ENCODE results near the gene FAM171A2. TPM values are rescaled to one million over a fixed set of nuclear protein-coding genes. Genes with fewer than 3 reads are reported as not detected.
"Not testable (repeated sequence)": the region's sequence is repeated elsewhere in the genome, so short reads cannot be mapped to it uniquely, and the experiment has no call there.

Gene FAM171A2
- total RNA-seq, 2 experiments from 2014 or later: 0.19 to 0.36 TPM

DNA sequence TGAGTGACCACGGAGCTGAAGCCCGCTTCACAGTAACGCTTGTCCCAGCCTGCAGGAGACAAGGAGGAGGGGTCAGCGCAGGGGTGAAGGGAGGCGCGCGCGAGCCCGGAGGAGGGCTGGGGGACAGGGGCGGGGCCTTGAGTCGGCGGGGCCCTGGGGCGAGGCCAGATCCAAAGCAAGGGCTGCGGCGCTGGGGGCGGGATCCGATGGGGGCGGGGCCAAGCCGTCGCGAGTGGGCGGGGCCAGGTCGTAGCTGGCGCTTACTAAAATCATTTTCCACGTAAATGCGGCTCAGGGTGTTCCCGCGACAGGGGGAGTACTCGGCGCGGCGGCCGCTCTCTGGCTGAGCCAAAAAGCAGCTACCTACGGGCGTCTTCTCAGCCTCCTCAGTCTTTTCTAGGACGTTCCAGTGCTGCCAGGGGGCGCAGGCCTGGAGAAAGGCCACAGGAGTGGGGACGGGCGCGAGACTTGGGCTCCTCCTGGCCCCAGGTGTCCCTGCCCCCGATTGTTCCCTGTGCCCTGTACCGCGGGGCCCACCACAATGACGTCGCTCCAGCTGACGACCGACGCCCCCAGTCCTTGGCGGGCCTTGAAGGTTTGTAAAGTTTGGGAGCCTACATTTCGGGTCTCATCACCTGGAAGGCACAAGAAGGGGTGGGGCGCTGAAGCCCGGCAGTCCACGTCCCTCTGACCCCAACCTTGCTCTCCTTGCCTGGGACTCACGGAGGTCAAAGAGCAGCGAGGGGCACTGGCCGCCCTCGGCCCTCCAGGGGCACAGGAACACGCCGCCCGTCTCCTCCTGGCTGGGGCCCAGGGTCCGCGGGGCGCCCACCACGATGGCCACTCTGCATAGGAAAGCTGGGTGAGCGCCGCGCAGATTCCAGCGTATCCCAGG lies 21.9 kb upstream of the FAM171A2 start:
- CTCF ChIA-PET: interaction anchor here (1.2 to 1.3 kb wide), 2 partner anchors 22 kb away, joined by 3 to 4 read pairs; partner anchors contain the start of gene FAM171A2
- POLR2A ChIA-PET: interaction anchor here (0.7 kb wide), 1 partner anchor 199 kb away, joined by 3 read pairs; the partner anchor contains the start of gene TMUB2

DNA sequence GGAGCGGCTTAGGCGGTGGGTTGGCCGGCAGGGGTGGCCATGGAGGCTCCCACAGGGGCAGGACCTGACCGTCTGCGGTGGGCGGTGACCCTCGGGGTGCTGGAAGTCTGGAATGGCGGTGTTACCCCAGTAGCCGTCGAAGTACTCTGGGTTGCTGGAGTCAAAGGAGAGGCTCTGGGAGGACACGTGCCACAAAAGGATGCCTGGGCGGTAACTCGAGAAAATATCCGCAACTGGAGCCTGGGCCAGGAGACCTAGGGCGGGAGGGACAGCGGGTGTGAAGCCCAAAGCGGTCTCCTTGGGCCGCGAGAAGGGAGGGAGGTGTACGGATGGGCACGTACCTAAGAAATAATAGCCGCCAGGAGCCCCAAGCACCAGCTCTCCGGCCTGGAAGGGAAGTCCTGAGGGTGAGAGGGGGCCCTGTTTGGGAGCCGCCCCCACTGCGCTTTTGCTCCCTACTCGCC lies 21.2 kb upstream of the FAM171A2 start:
- POLR2A ChIA-PET: no interaction called here

DNA sequence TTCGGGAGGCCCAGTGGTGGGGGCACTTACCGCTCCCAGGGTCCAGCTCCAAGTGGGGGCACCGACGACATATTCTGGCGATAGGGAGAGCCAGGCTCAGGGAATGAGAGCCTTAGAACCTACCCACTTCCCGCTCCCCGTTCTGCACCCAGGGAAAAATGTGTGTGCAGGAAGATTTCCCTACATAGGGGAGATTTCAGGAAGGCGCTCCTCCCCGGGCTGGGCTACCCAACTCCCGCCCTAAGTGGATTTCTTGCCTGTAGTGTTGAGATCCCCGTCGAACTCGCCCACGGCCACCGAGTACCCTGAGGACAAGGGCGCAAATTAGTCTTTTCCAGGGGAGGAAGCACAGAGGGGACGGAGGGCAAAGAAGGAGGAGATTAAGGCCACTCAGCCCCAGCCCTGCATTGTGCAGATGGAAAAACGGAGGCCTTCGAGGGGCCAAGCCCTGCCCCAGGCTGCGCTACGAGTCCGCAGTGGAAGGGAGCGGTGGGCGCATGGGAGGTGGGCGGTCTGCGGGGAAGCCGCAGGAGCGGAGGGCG lies 20.7 kb upstream of the FAM171A2 start:
- CTCF ChIA-PET: interaction anchor here (1.3 kb wide), 1 partner anchor 21 kb away, joined by 4 read pairs; the partner anchor contains the start of gene FAM171A2
- POLR2A ChIA-PET: no interaction called here

More for the DNA sequence above, 21.2 kb upstream of the FAM171A2 start:
- CTCF ChIA-PET: interaction anchor here (1.3 kb wide), 1 partner anchor 21 kb away, joined by 4 read pairs; the partner anchor contains the start of gene FAM171A2

DNA sequence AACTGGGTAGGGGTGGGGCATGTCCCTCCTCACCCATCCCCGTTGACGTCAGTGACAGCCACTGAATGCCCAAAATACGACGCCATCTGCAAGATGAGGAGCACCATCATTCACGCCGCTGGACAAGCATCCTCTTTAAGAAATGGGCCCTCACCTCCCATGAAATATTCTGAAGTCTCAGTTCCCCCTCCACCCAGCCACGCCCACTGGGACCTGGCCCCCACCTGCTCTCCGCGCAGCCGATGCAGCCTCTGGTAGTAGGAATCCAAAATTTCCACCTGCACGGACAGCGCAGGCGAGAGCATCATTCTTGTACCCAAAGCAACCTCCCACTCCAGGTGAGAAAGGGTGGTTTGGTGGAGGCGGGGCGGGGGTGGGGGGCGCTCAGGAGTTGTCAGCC lies 20.2 kb upstream of the FAM171A2 start:
- POLR2A ChIA-PET: no interaction called here
- CTCF ChIA-PET: no interaction called here

DNA sequence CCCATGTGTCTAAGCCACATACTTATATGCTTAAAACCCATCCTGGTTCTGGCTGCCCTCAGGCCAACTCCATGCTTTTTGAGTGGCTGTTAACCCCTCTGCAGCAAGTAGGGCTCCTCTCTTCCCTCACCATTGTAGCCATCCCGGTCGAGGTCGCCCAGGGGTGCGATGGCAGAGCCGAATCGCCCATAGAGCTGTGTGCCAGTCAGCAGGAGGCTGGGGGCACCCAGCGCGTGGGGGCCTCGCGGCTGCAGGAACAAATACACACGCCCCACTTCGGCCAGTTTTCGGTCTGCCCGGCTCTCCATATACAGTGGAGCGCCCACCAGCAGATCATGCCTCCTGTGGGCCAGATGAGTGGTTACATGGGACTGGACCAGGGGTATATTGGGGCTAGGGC lies 19.7 kb upstream of the FAM171A2 start:
- ChIA-PET POLR2A (no interaction called here), CTCF (interaction anchor here (0.6 kb wide), 1 partner anchor 213 kb away, joined by 3 read pairs; no protein-coding TSS in a partner anchor)

DNA sequence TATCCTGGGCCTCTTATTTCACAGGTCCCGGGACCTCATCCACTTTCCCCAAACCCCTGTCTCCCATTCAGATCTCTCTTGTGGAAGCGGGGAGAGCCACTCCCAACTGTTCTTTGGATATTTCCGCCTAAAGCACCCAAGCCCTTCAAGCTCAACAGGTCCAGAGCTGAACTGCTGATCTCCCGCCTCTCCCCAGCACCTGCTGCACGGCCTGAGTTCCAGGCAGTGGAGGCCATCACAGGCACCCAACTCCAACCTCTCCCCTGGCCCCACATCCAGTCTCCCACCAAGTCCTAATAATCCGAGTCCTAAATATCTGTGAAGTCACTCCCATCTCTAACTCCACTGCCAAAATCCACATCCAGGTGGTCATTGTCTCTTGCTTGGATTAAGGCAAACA lies 19.3 kb upstream of the FAM171A2 start:
- ChIA-PET POLR2A (no interaction called here), CTCF (interaction anchor here (0.6 kb wide), 1 partner anchor 214 kb away, joined by 3 read pairs; no protein-coding TSS in a partner anchor)

DNA sequence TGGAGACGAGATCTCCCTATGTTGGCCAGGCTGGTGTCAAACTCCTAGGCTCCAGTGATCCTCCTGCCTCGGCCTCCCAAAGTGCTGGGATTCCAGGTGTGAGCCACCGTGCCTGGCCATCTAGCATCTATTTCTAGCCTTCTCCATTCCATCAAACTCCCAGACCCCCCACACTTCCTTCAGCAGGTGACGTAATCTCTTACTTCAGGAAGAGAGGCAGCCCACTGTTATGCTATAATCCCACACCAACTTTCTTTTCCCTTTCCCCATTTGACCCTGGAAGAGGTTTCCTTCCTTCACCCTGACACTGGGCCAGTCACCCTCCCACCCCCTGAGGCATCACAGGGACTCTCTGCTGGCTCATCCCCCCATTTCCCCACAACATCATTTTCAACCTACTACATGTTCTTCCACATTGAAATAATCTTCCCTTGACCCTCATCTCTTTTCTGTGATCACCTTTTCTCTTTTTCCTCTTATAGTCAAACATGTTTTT lies 18.2 kb upstream of the FAM171A2 start:
- CTCF ChIA-PET: no interaction called here

DNA sequence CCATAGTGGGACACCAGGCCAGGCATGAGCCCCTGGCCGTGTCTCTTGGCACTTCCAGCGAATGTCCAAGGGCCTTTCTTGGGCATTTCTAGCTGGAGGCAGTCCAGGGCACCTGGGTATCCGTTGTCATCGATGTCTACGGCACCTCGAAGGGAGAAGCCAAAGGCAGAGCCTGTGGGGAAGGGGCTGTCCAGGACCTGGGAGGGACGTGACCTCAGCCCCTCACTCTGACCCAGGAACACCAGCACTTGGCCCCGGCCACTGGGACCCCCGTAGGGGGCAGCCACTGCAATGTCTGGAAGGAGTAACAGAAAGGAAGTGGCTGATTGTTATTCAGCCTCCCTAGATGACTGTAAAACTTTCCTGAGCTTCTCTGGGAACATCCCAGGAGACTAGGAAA lies 17.1 kb upstream of the FAM171A2 start:
- ChIA-PET POLR2A (no interaction called here), CTCF (interaction anchor here (0.8 to 0.9 kb wide), 2 partner anchors 17 to 152 kb away, joined by 3 read pairs; partner anchors contain the start of gene FAM171A2)

More for the DNA sequence above, 18.2 kb upstream of the FAM171A2 start:
- POLR2A ChIA-PET: interaction anchor here (0.6 kb wide), 1 partner anchor 993 kb away, joined by 4 read pairs; no protein-coding TSS in a partner anchor

DNA sequence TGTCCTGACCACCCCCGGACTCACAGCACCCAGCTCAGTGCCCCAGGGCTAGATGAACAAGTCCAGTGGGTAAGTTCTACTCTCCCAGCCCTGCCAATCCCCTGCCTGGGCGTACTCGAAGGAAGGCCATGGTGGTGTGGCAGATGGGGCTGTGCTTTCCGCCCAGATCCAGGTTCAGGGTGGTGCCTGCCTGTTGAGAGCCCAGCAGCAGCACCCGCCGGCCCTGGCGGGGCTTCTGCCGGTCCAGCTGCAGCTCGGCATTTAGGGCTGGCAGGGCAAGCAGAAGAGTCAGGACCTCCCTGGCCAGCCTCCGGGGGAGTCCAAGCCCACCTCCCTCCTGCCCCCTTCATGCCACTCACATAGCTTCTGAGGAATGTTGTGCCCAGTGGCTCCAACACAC lies 16.2 kb upstream of the FAM171A2 start:
- CTCF ChIA-PET: interaction anchor here (0.8 kb wide), 1 partner anchor 153 kb away, joined by 3 read pairs; no protein-coding TSS in a partner anchor
- POLR2A ChIA-PET: no interaction called here

DNA sequence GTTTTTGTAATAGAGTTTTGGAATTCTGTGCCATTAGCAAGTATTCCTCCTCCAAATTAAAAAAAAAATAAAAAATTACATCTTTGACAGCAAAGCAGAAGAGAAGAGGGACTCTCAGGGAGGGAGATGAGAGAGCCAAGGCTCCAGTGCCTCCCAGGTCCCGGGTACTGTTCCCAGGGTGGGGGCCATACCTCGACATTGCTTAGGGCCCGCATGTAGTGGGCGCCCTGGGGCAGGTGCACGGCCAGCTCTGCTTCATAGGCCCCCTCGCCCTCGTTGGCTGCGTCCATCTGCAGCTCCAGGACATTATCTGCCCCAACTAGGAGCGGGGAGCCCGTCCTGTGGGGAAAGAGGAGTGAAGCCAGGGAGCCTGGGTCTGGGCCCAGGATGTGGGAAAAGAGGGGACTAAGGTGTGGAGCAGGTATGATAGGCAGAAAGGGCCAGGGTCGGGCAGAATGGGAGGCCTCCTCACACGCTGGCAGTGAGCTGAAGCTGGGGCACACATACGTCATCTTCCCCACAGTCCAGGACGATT lies 14.6 kb upstream of the FAM171A2 start:
- POLR2A ChIA-PET: no interaction called here
- CTCF ChIA-PET: interaction anchor here (0.7 kb wide), 1 partner anchor 29 kb away, joined by 4 read pairs; no protein-coding TSS in a partner anchor

DNA sequence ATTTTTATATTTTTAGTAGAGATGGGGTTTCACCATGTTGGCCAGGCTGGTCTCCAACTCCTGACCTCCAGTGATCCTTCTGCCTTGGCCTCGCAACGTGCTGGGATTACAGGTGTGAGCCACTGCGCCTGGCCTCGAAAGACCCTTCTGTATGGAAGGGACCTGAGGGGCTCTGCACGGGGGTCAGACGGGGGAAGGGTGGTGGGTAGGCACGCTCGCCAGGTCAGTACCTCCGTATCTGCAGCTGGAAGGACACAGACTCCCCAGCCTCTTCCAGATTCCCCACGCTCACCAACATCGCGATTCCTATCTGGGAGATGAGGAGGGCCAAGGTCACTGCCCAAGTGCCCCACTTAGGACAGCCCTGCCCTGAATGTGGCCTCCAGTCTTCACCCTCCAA lies 13.1 kb upstream of the FAM171A2 start:
- POLR2A ChIA-PET: no interaction called here

DNA sequence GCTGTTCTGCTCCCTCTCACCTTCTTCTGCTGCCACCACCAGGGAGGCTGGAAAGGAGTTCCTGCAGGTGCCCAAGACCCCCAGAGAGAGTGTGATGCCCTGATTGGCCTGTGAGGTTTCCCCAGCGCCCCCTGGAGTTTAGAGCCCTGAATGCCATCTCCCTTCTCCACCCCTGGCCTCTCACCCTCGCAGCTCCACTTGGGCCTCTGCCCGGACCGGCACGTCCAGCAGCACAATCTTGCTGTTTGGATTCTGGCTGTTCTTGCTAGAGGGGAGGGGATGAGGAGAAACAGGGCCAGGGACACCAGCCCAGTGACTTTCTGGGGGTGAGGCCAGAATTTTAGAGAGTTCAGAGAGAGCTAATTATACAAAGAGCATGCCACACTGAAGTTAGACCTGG lies 12.5 kb upstream of the FAM171A2 start:
- CTCF ChIA-PET: interaction anchor here (0.7 to 3.4 kb wide), 4 partner anchors 13 to 502 kb away, joined by 3 to 15 read pairs (median 4); partner anchors contain the start of gene FAM171A2
- POLR2A ChIA-PET: no interaction called here

More for the DNA sequence above, 13.1 kb upstream of the FAM171A2 start:
- CTCF ChIA-PET: interaction anchor here (1.5 to 3.4 kb wide), 2 partner anchors 14 to 63 kb away, joined by 3 to 15 read pairs; partner anchors contain the start of gene FAM171A2

DNA sequence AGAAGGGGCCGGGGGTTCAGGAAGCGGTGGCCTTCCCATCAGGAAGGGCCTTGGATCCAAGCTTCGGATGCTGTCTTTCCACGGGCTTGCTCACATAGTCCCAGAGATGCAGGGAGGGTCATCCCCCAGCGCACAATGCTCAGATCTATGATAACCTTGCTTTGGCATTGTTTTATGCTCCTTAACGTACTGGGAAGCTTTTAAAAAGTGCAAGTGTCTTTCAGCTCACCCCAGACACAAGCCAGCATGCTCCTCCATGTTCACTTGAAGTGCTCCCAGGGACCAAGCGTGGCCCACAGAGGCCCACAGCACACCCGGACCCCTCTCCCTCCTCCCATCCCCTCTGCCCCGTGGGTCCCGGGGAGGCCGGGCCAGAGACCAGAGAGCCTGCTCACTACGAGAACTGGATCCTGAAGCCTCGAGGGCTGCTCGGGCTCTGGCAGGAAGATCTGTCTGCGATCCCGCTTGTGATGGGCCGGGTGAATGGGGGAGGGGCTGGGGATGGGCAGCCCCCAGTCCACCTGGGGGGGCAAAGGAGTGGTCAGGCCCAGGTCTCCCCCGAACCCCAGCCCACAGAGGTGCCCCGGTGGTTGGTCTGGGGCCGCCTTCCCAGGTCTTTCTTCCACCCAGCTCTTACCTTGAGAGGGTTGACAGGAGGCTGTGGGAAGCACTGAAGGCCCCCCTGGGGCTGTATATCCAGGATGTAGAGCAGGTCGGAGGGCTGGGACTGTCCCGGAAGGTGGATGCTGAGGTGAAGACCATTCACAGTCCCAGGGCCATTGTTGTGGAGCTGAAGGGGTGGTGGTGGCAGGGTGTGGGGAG lies 11.8 kb upstream of the FAM171A2 start:
- CTCF ChIA-PET: interaction anchor here (0.7 to 3.4 kb wide), 4 partner anchors 13 to 503 kb away, joined by 3 to 15 read pairs (median 4); partner anchors contain the start of gene FAM171A2
- POLR2A ChIA-PET: no interaction called here

DNA sequence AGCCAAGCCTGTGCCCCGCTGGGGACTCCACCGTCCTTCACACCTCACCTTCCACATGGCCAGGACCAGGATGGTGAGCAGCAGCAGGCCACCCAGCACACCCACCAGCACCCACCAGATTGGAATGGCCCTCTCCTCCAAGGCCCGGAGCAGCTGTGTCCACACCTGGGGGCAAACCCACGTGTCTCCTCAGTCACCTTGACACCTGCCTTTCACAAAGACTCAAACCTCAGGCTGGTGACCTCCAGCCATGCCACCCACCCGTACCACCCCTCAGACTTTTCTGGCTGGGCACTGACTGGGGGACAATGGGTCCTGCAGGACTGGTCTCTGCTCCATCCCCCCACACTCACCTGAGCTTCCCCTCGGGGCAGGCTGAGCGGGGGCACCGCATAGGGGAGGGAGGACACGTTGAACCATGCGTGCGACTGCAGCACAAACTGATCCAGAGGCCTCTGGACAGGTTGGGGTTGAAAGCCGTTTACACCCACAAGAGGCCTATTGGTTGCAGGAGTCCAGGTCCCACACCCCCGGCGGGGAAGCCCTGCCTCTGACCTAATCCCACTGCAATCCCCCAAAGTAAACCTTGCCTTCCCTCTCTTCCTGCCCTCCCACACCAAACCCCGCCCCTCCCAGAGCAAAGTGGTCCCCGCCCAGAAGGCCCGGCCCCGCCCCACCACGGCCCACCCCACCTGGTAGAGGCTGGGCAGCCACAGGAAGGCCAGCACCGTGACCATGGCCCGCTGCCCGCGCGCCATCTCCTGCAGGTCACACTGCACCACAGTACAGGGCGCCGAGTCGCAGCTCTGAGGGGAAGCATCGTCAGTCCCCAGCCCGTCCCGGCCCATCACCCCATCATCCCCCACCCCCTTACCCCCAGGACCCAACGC lies 10.9 kb upstream of the FAM171A2 start:
- POLR2A ChIA-PET: no interaction called here

DNA sequence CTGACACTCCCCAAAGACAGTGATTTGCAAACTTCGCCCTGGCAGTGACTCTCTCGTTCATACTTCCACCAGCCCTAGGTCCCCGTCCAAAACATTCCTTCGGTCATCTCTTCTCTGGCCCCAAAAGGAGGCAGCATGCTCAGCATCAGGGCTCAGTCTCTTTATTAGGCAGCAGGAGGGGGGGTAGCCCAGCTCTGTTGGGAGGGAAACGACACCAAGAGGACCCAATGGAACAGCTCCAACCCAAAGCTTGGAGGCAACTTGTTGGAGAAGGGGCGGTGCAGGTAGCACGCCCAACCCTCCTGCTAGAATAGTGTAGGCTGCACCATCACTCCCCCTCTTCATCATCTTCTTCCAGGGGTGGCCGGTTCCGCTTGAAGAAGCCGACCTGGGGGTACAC lies 8.4 kb upstream of the FAM171A2 start:
- CTCF ChIA-PET: interaction anchor here (0.6 to 0.8 kb wide), 3 partner anchors 9 to 152 kb away, joined by 3 to 4 read pairs (median 3); partner anchors contain the start of genes FAM171A2 and UBTF
- POLR2A ChIA-PET: no interaction called here

More for the DNA sequence above, 10.9 kb upstream of the FAM171A2 start:
- CTCF ChIA-PET: interaction anchor here (3.4 kb wide), 1 partner anchor 12 kb away, joined by 15 read pairs; the partner anchor contains the start of gene FAM171A2

DNA sequence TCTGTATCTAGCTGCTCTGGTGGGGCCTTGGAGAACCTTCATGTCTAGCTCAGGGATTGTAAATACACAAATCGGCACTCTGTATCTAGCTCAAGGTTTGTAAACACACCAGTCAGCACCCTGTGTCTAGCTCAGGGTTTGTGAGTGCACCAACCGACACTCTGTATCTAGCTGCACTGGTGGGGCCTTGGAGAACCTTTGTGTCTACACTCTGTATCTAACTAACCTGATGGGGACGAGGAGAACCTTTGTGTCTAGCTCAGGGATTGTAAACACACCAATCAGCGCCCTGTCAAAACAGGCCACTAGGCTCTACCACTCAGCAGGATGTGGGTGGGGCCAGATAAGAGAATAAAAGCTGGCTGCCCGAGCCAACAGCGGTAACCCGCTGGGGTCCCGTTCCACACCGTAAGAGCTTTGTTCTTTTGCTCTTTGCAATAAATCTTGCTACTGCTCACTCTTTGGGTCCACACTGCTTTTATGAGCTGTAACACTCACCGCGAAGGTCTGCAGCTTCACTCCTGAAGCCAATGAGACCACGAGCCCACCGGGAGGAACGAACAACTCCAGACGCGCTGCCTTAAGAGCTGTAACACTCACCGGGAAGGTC lies 5.9 kb upstream of the FAM171A2 start:
- CTCF ChIA-PET: interaction anchor here (1.0 kb wide), 1 partner anchor 15 kb away, joined by 3 read pairs; no protein-coding TSS in a partner anchor
- POLR2A ChIA-PET: not testable (repeated sequence)

Data from activated CD8-positive, alpha-beta memory T cell treated with anti-CD3 and anti-CD28 coated beads for 36 hours (primary cell).